ENCODE results near the gene SRC. TPM values are rescaled to one million over a fixed set of nuclear protein-coding genes. Genes with fewer than 3 reads are reported as not detected.

Gene SRC
- total RNA-seq, 2 donors from 2014 or later, result 6.9 to 14.3 TPM

- DNase-seq (ENCODE audit: low spot score), result no peak
- H3K9me3 ChIP-seq, result no peaks in the 10 kb centered on the region
- H3K36me3 ChIP-seq, result peaks cover 15% of the 10 kb centered on the region
- no peak for TF ChIP-seq CTCF (IDR thresholded peaks at IDR 0.05)
- H3K27ac ChIP-seq, result no peak overlapping the region
- H3K27me3 ChIP-seq, result no peaks in the 10 kb centered on the region
- peaks cover 0 to 25% of the 10 kb centered on the region in 2 donors for H3K4me1 ChIP-seq
- no peak overlapping the region for H3K4me3 ChIP-seq
These were observed 50.6 kb downstream of the SRC start for GRCh38 chr20:37396416-37397075.

GRCh38 chr20:37397076-37397953, 51.4 kb downstream of the SRC start:
- no peak overlapping the region for H3K27ac ChIP-seq
- H3K36me3 ChIP-seq, result peaks cover 18% of the 10 kb centered on the region
- no peaks in the 10 kb centered on the region for H3K9me3 ChIP-seq
- peaks cover 0 to 25% of the 10 kb centered on the region in 2 donors for H3K4me1 ChIP-seq
- no peak for TF ChIP-seq CTCF (IDR thresholded peaks at IDR 0.05)
- no peaks in the 10 kb centered on the region for H3K27me3 ChIP-seq
- no peak overlapping the region for H3K4me3 ChIP-seq
- DNase-seq (ENCODE audit: low spot score), result no peak

GRCh38 chr20:37397954-37398749, 52.2 kb downstream of the SRC start:
- no peak overlapping the region for H3K4me3 ChIP-seq
- peaks cover 0 to 21% of the 10 kb centered on the region in 2 donors for H3K4me1 ChIP-seq
- no peaks in the 10 kb centered on the region for H3K27me3 ChIP-seq
- no peak for TF ChIP-seq CTCF (IDR thresholded peaks at IDR 0.05)
- no peak overlapping the region for H3K27ac ChIP-seq
- H3K9me3 ChIP-seq, result no peaks in the 10 kb centered on the region
- H3K36me3 ChIP-seq, result peaks cover 21% of the 10 kb centered on the region
- DNase-seq (ENCODE audit: low spot score), result no peak

GRCh38 chr20:37398750-37399621, 53.0 kb downstream of the SRC start:
- peaks cover 21% of the 10 kb centered on the region for H3K36me3 ChIP-seq
- no peak overlapping the region for H3K27ac ChIP-seq
- no peak for DNase-seq (ENCODE audit: low spot score)
- no peak for TF ChIP-seq CTCF (IDR thresholded peaks at IDR 0.05)
- peaks cover 0 to 16% of the 10 kb centered on the region in 2 donors for H3K4me1 ChIP-seq
- H3K27me3 ChIP-seq, result no peaks in the 10 kb centered on the region
- H3K4me3 ChIP-seq, result no peak overlapping the region
- H3K9me3 ChIP-seq, result no peaks in the 10 kb centered on the region

All from right atrium auricular region (tissue), 2 donors.